ENCODE data around the gene ADAMTS7.
A peak's percentile ranks its signal among the peaks of the same experiment; 100 is the strongest.
"Not testable (repeated sequence)": the region's sequence is repeated elsewhere in the genome, so short reads cannot be mapped to it uniquely, and the experiment has no call there.

The ADAMTS7 gene

DNA sequence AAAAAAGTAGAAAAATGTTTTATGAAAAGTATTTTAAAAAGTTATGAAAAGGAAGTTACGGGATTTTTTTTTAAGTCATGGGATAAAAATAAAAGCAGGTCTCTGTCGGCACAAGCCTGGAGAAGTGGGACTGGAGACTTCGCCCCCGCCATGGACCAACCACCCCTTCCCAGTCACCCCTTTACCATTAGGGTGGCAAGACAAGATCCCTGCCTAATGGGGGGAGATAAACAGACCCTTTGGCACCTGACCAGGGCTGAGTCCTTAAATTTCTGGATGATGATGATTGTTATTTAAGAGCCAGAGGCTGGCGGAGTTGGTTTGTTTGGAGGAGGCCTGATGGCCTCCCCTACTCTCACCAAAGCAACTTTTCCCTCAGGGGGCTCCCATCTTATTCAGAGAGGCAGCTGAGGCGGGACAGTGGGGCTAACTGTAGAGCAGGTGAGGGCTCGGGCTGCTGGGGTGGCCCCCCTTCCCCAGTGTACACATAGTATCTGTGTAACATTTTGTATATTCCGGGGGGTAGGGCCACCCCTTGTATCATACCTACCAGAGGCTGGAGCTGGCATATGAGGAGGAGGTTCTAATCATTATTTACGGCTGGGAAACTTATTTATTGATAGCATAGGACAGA, 74.0 kb downstream of the ADAMTS7 start:
- no peak for DNase-seq (ENCODE audit: low read depth)
- TF ChIP-seq, protein P1, sequence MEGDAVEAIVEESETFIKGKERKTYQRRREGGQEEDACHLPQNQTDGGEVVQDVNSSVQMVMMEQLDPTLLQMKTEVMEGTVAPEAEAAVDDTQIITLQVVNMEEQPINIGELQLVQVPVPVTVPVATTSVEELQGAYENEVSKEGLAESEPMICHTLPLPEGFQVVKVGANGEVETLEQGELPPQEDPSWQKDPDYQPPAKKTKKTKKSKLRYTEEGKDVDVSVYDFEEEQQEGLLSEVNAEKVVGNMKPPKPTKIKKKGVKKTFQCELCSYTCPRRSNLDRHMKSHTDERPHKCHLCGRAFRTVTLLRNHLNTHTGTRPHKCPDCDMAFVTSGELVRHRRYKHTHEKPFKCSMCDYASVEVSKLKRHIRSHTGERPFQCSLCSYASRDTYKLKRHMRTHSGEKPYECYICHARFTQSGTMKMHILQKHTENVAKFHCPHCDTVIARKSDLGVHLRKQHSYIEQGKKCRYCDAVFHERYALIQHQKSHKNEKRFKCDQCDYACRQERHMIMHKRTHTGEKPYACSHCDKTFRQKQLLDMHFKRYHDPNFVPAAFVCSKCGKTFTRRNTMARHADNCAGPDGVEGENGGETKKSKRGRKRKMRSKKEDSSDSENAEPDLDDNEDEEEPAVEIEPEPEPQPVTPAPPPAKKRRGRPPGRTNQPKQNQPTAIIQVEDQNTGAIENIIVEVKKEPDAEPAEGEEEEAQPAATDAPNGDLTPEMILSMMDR (IDR thresholded peaks at IDR 0.05; ENCODE audit: insufficient read depth, low read depth, low read length, missing control alignments), result no peak
- no peak overlapping the region for H3K4me3 ChIP-seq (ENCODE audit: low read length)

DNA sequence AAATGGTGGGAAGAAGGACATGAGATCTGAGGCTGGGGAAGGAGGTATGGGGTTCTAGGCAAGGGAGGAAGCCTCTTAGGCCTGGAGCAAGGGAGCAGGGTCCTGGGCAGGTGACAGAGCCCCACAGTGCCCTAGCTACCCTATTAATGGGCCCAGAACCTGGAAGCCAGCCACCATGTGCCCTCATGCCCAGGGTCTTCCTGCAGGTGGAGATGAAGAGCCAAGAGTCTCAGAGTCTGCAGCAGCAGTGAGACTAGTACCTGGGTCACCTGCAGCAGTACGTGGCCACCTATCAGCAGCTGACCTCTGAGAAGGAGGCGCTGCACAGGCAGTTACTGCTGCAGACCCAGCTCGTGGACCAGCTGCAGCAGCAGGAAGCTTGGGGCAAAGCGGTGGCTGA, 75.0 kb downstream of the ADAMTS7 start:
- not testable (repeated sequence) for DNase-seq (ENCODE audit: low read depth); H3K4me3 ChIP-seq (ENCODE audit: low read length)

DNA sequence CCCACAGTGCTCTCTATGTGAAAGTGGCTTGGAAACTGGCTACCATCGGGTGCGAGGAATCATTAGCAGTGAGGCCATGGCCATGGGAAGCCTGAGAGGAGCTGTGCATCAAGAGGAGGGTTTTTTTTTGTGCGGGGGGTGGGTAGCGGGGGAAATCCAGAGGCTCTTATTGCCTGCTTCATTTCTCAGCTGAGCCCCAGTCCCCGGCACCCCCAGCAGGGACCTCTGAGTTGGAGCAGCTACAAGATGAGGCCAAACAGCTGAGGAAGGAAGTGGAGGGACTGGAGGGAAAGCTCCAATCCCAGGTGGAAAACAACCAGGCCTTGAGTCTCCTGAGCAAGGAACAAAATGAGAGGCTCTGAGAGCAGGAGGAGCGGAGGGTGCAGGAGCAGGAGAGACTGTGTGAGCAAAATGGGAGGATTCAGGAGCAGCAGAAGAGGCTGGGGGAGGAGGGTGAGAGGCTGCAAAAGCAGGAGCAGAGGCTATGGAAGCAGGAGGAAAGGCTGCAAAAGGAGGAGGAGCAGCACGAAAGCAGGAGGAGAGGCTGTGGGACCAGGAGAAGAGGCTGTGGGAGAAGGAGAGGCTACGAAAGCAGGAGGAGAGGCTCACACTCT, 76.7 kb downstream of the ADAMTS7 start:
- no peak for DNase-seq (ENCODE audit: low read depth)
- TF ChIP-seq, protein P1 (IDR thresholded peaks at IDR 0.05; ENCODE audit: insufficient read depth, low read depth, low read length, missing control alignments), result no peak

DNA sequence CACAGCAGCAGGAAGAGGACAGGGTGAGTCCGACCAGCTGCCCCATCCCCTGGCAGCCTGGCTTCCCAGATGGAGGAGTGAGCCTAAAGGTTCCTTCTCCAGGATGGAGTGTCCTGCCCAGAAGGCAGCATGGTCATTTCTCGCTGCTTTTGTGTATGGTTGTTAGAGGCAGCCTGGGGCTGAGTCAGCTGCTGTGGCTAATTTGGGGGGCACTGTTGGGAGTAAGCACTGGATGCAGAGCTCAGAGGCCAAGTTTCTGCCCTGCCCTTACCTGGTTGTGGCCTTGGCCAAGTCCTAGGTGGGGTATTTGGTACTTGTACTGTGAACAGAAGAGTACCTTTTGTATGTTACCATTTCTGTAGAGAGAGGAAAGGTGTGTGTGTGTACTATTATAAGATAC, 78.6 kb downstream of the ADAMTS7 start:
- no peak for DNase-seq (ENCODE audit: low read depth)
- no peak overlapping the region for H3K4me3 ChIP-seq (ENCODE audit: low read length)
- TF ChIP-seq, protein P1 (IDR thresholded peaks at IDR 0.05; ENCODE audit: insufficient read depth, low read depth, low read length, missing control alignments), result no peak

More for the DNA sequence above, 76.7 kb downstream of the ADAMTS7 start:
- no peak overlapping the region for H3K4me3 ChIP-seq (ENCODE audit: low read length)

DNA sequence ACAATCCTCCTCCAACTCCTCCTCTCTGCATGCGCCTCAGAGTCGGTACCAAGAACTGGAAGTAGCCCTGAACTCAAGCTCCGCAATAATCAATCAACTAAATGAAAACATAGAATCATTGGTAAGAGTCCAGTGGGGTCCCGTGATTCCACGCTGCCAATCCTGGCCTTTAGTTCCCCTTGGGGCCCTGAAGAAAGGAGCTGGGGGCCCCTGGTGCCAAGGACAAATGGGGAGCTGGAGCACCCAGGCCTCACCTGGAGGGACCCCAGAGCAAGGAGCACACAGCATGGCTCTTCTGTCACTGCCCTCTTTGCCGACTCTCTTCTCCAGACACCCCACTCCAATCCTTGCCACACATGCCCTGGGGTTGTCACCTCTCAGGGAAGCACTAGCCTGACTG, 80.3 kb downstream of the ADAMTS7 start:
- H3K4me3 ChIP-seq (ENCODE audit: low read length), result no peak overlapping the region
- TF ChIP-seq, protein P1 (IDR thresholded peaks at IDR 0.05; ENCODE audit: insufficient read depth, low read depth, low read length, missing control alignments), result no peak
- no peak for DNase-seq (ENCODE audit: low read depth)

DNA sequence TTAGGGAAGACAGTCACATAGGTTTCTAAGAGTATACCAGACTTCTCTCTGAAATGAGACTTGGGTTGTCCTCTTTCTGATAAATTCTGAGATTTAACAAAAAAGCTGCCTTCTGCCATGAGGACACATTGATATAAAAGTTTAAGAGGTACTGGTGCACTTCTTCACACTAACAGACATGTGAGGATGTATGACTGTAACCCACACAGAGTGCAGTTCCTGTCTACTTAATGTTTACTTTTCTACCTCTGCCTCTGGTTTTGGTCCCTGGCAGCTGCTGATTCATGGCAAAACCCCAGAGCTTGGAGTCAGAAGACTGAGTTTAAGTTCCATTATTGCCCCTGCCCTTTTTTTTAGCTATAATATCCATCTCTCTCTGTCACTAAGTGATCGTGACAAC, 82.8 kb downstream of the ADAMTS7 start:
- not testable (repeated sequence) for H3K4me3 ChIP-seq (ENCODE audit: low read length)
- DNase-seq (ENCODE audit: low read depth), result peak; percentile 46

DNA sequence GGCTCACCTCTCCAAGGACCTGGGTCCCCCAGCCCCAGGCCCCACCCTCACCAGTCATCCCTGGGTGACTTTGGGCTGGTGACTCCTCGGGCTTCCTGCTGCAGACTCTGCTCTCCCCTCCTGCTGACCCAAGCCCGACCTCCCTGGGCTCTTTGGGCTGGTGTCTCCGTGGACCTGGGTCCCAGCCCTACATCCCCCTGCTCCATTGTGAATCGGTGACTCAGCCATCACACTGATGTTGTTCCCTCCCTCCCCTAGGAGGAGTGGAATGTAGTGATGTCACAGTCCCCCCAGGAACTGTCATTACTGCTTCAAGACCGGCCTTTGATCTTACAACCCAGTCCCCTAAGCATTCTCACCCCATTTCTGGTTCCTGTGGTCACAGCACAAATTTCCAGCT, 83.7 kb downstream of the ADAMTS7 start:
- peak; percentile 22 for DNase-seq (ENCODE audit: low read depth)
- TF ChIP-seq, protein P1 (IDR thresholded peaks at IDR 0.05; ENCODE audit: insufficient read depth, low read depth, low read length, missing control alignments), result no peak
- H3K4me3 ChIP-seq (ENCODE audit: low read length), result no peak overlapping the region

DNA sequence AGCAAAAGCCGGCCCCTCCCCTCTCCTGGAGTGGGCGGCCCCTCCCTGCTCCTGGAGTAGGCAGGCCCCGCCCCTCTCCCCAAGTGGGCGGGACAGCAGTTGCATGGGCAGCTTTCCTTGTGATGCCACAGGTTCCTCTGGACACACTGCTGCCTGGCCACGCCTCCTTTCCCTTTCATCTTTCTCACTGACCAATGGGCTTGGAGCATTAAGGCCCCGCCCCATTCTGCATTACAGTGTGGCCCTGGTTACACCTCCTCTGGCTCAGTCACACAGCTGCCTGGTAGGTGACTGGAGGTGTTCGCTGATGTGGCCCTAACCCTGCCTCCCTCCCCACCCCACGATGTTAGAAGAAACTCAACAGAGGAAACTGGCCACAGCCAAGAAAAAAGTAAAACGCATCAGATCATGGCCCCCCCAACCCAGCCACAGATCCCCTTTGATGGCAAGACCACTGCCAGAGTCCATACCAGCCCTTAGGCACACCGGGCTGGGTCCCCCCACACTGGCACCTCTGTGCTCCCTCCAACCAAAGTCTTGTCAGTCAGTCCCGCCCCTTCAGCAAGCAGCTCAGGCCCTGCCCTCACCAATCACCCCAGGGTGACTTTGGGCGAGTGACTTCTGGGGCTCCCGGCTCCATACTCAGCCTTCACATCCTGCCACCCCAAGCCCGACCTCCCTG, 84.3 kb downstream of the ADAMTS7 start:
- TF ChIP-seq, protein P1 (IDR thresholded peaks at IDR 0.05; ENCODE audit: insufficient read depth, low read depth, low read length, missing control alignments), result no peak
- H3K4me3 ChIP-seq (ENCODE audit: low read length), result no peak overlapping the region
- peak; percentile 36 for DNase-seq (ENCODE audit: low read depth)

DNA sequence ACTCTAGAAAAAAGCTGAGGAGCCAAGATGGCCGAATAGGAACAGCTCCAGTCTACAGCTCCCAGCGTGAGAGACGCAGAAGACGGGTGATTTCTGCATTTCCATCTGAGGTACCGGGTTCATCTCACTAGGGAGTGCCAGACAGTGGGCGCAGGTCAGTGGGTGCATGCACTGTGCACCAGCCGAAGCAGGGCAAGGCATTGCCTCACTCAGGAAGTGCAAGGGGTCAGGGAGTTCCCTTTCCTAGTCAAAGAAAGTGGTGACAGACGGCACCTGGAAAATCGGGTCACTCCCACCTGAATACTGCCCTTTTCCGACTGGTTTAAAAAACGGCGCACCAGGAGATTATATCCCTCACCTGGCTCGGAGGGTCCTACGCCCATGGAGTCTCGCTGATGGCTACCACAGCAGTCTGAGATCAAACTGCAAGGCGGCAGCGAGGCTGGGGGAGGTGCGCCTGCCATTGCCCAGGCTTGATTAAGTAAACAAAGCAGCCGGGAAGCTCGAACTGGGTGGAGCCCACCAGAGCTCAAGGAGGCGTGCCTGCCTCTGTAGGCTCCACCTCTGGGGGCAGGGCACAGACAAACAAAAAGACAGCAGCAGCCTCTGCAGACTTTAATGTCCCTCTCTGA, 91.3 kb downstream of the ADAMTS7 start:
- DNase-seq (ENCODE audit: low read depth), result peak; percentile 30
- H3K4me3 ChIP-seq (ENCODE audit: low read length), result not testable (repeated sequence)

All from epithelial cell of esophagus (primary cell).